Panc1 (cell line): ENCODE results near the gene ELL2. TPM values are rescaled to one million over a fixed set of nuclear protein-coding genes. Genes with fewer than 3 reads are reported as not detected.
"Not testable (repeated sequence)": the region's sequence is repeated elsewhere in the genome, so short reads cannot be mapped to it uniquely, and the experiment has no call there.

Experiments
- ATAC-seq: fragments of 200-7000 bp; cut with Tn5 transposase; 2 replicates; pipeline ENCODE4 v1.9.1; 2020; ENCODE audit warnings: mild to moderate bottlenecking, moderate library complexity
- BruUV-seq: library from RNA; stranded (reverse); fragments of 400-500 nt; replicated peaks from 2 replicates; lab custom pipeline; 2021; lab: Mats Ljungman, UMichigan
- CTCF ChIA-PET: fragments of 300-600 bp; sonication (Branson Sonifier 250); formaldehyde crosslinking; loops from one replicate; lab custom pipeline; 2022; ENCODE audit warnings: antibody characterized with exemption; lab: Charles Lee
- POLR2A ChIA-PET: fragments of 300-600 bp; sonication (Branson Sonifier 250); formaldehyde crosslinking; loops from one replicate; lab custom pipeline; 2022; ENCODE audit warnings: antibody characterized with exemption; lab: Charles Lee
- DNase-seq: peaks from one replicate; pipeline ENCODE4 v3.0.0-alpha.2; 2010; ENCODE audit warnings: low read depth, low spot score
- H3K27ac ChIP-seq: 2 replicates; pipeline ENCODE4 v1.5.1; 2011; ENCODE audit warnings: mild to moderate bottlenecking, low read length, inconsistent platforms
- H3K27me3 ChIP-seq: fragments of 200-500 bp; sonication (Bioruptor generic); 2 replicates; pipeline ENCODE4 v1.6.0; 2014; ENCODE audit warnings: low read length, inconsistent platforms; ENCODE audit not compliant: control insufficient read depth, insufficient read depth
- H3K36me3 ChIP-seq: fragments of 200-500 bp; sonication (Bioruptor generic); 2 replicates; pipeline ENCODE4 v1.5.1; 2014; ENCODE audit warnings: inconsistent platforms, mild to moderate bottlenecking, low read length, moderate library complexity; ENCODE audit not compliant: control insufficient read depth, insufficient read depth
- H3K4me1 ChIP-seq: 2 replicates; pipeline ENCODE4 v1.5.1; 2011; ENCODE audit warnings: inconsistent platforms, mild to moderate bottlenecking, low read length, moderate library complexity; ENCODE audit not compliant: control insufficient read depth, insufficient read depth
- H3K4me3 ChIP-seq, 2 experiments: 2 replicates each; pipeline ENCODE4 v1.5.1; 2011 to 2012; ENCODE audit warnings: low read depth in 2 of 2, low read length in 2 of 2, mild to moderate bottlenecking in 2 of 2, inconsistent platforms in 1 of 2, moderate library complexity in 1 of 2
- H3K9me3 ChIP-seq: fragments of 200-500 bp; sonication (Bioruptor generic); 2 replicates; pipeline ENCODE4 v1.5.1; 2014; ENCODE audit warnings: low read depth, mild to moderate bottlenecking, inconsistent platforms, low read length, moderate library complexity; ENCODE audit not compliant: control insufficient read depth, insufficient read depth
- POLR2AphosphoS5 ChIP-seq: IDR thresholded peaks from 2 replicates; pipeline ENCODE4 v1.6.1; 2012; ENCODE audit warnings: mild to moderate bottlenecking, low read depth, low read length, moderate library complexity
- SIN3A ChIP-seq: IDR thresholded peaks from 2 replicates; pipeline ENCODE4 v1.6.1; 2012; ENCODE audit warnings: low read depth, mild to moderate bottlenecking, low read length, moderate library complexity, borderline replicate concordance; ENCODE audit not compliant: insufficient read depth
- TCF7L2 ChIP-seq: IDR thresholded peaks from 2 replicates; pipeline ENCODE4 v1.6.1; 2011; ENCODE audit warnings: mild to moderate bottlenecking, low read depth, low read length, inconsistent platforms
- in situ Hi-C: cut with HindIII; loops from 2 replicates; pipeline ENCODE4 v1.10.0; 2016; ENCODE audit warnings: low sequenced_read_pairs, low pct_unique_long_range_greater_than_20kb
- intact Hi-C: fragments of 100-400 bp; cut with micrococcal nuclease; formaldehyde crosslinking; loops from one replicate; pipeline ENCODE4 v1.10.0; 2022; ENCODE audit not compliant: unreplicated experiment
- total RNA-seq: library from RNA; stranded (reverse); gene quantifications from one replicate; pipeline ENCODE4 v1.2.1, GENCODE V29; 2021; ENCODE audit not compliant: unreplicated experiment
- TF ChIP-seq, protein P1 (sequence below), 2 experiments: IDR thresholded peaks; 2 replicates each; pipeline ENCODE4 v1.6.1; 2011 to 2012; ENCODE audit warnings: low read depth in 2 of 2, control low read depth in 1 of 2, low read length in 1 of 2, mild to moderate bottlenecking in 1 of 2, moderate library complexity in 1 of 2; ENCODE audit not compliant: insufficient read depth in 1 of 2
- TF ChIP-seq, protein P2 (sequence below): fragments of 450-650 bp; IDR thresholded peaks from 2 replicates; pipeline ENCODE4 v1.5.1; 2017; ENCODE audit warnings: mild to moderate bottlenecking

ELL2 gene
- total RNA-seq, 1 experiment from 2014 or later: 68.5 TPM

DNA sequence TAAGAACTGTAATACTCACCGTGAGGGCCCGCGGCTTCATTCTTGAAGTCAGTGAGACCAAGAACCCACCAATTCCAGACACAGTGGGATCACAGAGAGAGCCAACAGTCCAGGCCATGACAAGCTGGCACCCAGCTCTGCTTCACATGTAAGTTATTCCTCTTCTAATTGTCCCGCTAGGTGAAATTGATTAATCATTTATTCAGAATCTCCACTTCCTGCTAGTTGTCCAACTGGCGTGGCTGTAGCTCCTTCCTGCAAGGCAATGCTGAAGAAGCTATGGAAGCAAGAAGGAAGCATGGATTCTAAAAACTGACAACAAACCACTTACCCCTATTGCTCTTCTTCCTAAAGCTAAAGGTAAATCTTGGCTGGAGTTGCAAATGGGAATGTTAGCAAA is 109.1 kb downstream of the ELL2 start:
- in situ Hi-C loops: no loop called here
- ChIA-PET CTCF (no interaction called here), POLR2A (no interaction called here)
- no peak overlapping the region for H3K27ac ChIP-seq
- no peak for TF ChIP-seq TCF7L2
- no peak for TF ChIP-seq POLR2AphosphoS5
- TF ChIP-seq, protein P1, sequence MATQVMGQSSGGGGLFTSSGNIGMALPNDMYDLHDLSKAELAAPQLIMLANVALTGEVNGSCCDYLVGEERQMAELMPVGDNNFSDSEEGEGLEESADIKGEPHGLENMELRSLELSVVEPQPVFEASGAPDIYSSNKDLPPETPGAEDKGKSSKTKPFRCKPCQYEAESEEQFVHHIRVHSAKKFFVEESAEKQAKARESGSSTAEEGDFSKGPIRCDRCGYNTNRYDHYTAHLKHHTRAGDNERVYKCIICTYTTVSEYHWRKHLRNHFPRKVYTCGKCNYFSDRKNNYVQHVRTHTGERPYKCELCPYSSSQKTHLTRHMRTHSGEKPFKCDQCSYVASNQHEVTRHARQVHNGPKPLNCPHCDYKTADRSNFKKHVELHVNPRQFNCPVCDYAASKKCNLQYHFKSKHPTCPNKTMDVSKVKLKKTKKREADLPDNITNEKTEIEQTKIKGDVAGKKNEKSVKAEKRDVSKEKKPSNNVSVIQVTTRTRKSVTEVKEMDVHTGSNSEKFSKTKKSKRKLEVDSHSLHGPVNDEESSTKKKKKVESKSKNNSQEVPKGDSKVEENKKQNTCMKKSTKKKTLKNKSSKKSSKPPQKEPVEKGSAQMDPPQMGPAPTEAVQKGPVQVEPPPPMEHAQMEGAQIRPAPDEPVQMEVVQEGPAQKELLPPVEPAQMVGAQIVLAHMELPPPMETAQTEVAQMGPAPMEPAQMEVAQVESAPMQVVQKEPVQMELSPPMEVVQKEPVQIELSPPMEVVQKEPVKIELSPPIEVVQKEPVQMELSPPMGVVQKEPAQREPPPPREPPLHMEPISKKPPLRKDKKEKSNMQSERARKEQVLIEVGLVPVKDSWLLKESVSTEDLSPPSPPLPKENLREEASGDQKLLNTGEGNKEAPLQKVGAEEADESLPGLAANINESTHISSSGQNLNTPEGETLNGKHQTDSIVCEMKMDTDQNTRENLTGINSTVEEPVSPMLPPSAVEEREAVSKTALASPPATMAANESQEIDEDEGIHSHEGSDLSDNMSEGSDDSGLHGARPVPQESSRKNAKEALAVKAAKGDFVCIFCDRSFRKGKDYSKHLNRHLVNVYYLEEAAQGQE (IDR thresholded peaks at IDR 0.05; ENCODE audit: insufficient read depth in 1 of 2, low read depth in 2 of 2, low read length in 1 of 2): no peak
- TF ChIP-seq, protein P2, sequence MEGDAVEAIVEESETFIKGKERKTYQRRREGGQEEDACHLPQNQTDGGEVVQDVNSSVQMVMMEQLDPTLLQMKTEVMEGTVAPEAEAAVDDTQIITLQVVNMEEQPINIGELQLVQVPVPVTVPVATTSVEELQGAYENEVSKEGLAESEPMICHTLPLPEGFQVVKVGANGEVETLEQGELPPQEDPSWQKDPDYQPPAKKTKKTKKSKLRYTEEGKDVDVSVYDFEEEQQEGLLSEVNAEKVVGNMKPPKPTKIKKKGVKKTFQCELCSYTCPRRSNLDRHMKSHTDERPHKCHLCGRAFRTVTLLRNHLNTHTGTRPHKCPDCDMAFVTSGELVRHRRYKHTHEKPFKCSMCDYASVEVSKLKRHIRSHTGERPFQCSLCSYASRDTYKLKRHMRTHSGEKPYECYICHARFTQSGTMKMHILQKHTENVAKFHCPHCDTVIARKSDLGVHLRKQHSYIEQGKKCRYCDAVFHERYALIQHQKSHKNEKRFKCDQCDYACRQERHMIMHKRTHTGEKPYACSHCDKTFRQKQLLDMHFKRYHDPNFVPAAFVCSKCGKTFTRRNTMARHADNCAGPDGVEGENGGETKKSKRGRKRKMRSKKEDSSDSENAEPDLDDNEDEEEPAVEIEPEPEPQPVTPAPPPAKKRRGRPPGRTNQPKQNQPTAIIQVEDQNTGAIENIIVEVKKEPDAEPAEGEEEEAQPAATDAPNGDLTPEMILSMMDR: no peak
- TF ChIP-seq SIN3A: no peak
- H3K4me3 ChIP-seq: no peak overlapping the region
- H3K9me3 ChIP-seq: no peaks in the 10 kb centered on the region
- no peaks in the 10 kb centered on the region for H3K36me3 ChIP-seq
- no peaks in the 10 kb centered on the region; the same call in 1 of the 2 replicates for H3K27me3 ChIP-seq
- no peak for DNase-seq
- no TSS peak for BruUV-seq
- intact Hi-C loops: no loop called here
- H3K4me1 ChIP-seq: no peaks in the 10 kb centered on the region
- no peak for ATAC-seq

DNA sequence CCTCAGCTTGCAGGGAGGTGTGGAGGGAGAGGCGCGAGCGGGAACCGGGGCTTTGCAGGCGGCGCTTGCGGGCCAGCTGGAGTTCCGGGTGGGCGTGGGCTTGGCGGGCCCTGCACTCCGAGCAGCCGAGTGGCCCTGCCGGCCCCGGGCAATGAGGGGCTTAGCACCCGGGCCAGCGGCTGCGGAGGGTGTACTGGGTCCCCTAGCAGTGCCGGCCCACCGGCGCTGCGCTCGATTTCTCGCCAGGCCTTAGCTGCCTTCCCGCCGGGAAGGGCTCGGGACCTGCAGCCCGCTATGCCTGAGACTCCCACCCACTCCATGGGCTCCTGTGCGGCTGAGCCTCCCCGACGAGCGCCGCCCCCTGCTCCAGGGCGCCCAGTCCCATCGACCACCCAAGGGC is 110.5 kb downstream of the ELL2 start:
- H3K4me3 ChIP-seq, DNase-seq, CTCF ChIA-PET, intact Hi-C loops, H3K27ac ChIP-seq, ATAC-seq, in situ Hi-C loops, H3K9me3 ChIP-seq, POLR2A ChIA-PET, H3K4me1 ChIP-seq, H3K27me3 ChIP-seq, H3K36me3 ChIP-seq, BruUV-seq: not testable (repeated sequence)

DNA sequence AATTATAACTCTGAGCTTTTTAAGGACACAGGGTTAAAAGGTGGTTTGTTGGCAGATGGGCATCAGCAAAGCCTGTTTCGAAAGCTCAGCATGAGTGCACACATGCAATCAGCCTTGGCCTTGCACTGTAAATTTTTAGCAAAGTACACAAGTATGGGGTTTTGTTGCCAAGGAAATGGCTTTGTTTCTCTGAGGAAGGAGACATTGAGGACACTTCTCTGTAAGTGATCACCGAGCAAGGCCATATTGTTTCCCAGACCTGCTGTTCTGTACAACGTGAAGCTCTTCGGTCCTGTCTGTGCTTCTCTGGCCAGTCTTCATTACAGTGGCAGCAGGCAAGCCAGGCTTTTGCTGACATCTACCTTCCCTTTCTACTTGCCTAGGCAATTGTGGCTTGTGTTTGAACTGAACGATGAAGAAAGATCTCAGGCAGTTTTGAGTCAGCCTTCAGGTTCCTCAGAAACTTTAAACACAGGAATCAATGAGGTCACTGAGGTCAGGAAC is 111.2 kb downstream of the ELL2 start:
- no peaks in the 10 kb centered on the region for H3K36me3 ChIP-seq
- intact Hi-C loops (no loop called here), in situ Hi-C loops (no loop called here)
- ChIA-PET CTCF (no interaction called here), POLR2A (no interaction called here)
- H3K27me3 ChIP-seq: no peaks in the 10 kb centered on the region; the same call in 1 of the 2 replicates
- ATAC-seq: no peak
- H3K4me1 ChIP-seq: no peaks in the 10 kb centered on the region
- TF ChIP-seq, protein P2: no peak
- TF ChIP-seq, protein P1 (IDR thresholded peaks at IDR 0.05; ENCODE audit: insufficient read depth in 1 of 2, low read depth in 2 of 2, low read length in 1 of 2): no peak
- no peak for TF ChIP-seq POLR2AphosphoS5
- TF ChIP-seq SIN3A: no peak
- no peak for TF ChIP-seq TCF7L2
- no TSS peak for BruUV-seq
- H3K4me3 ChIP-seq: no peak overlapping the region
- no peaks in the 10 kb centered on the region for H3K9me3 ChIP-seq
- DNase-seq: no peak
- H3K27ac ChIP-seq: no peak overlapping the region
